GM23338 (cell line): ENCODE data around the gene ALX3. TPM values are rescaled to one million over a fixed set of nuclear protein-coding genes. Genes with fewer than 3 reads are reported as not detected.

Source experiments
- ATAC-seq: fragments of 200-7000 bp; cut with Tn5 transposase; 3 replicates; pipeline ENCODE4 v1.9.1; 2020
- DNase-seq: peaks from one replicate; pipeline ENCODE4 v3.0.0-alpha.2; 2015; ENCODE audit warnings: low spot score
- H2AFZ ChIP-seq: fragments of 200-600 bp; sonication (generic); 2 replicates; pipeline ENCODE4 v1.8.0; 2016; ENCODE audit warnings: antibody characterized with exemption, mild to moderate bottlenecking, moderate library complexity
- H3F3A ChIP-seq: fragments of 200-600 bp; sonication (generic); replicated peaks from 2 replicates; pipeline ENCODE4 v1.8.0; 2017; ENCODE audit warnings: antibody characterized with exemption, mixed run types, low read depth
- H3K27ac ChIP-seq: fragments of 200-600 bp; sonication (generic); 2 replicates; pipeline ENCODE4 v1.6.1; 2016; ENCODE audit warnings: low read depth
- H3K27me3 ChIP-seq: fragments of 200-600 bp; sonication (generic); 2 replicates; pipeline ENCODE4 v1.8.0; 2016; ENCODE audit warnings: mild to moderate bottlenecking, mixed run types, moderate library complexity; ENCODE audit not compliant: insufficient read depth
- H3K36me3 ChIP-seq: fragments of 200-600 bp; sonication (generic); 2 replicates; pipeline ENCODE4 v1.8.0; 2016; ENCODE audit warnings: mild to moderate bottlenecking; ENCODE audit not compliant: insufficient read depth
- H3K4me1 ChIP-seq: fragments of 200-600 bp; sonication (generic); 2 replicates; pipeline ENCODE4 v1.8.0; 2016; ENCODE audit warnings: mild to moderate bottlenecking, moderate library complexity; ENCODE audit not compliant: insufficient read depth
- H3K4me2 ChIP-seq: fragments of 200-600 bp; sonication (generic); 2 replicates; pipeline ENCODE4 v1.7.1; 2017; ENCODE audit warnings: mixed run types
- H3K4me3 ChIP-seq: fragments of 200-600 bp; sonication (generic); 2 replicates; pipeline ENCODE4 v1.6.1; 2016; ENCODE audit warnings: mixed run types
- H3K79me2 ChIP-seq: fragments of 200-600 bp; sonication (generic); replicated peaks from 2 replicates; pipeline ENCODE4 v1.8.0; 2017; ENCODE audit warnings: mild to moderate bottlenecking; ENCODE audit not compliant: insufficient read depth
- H3K9me2 ChIP-seq: fragments of 200-600 bp; sonication (generic); 2 replicates; pipeline ENCODE4 v1.8.0; 2017; ENCODE audit not compliant: insufficient read depth
- H4K20me1 ChIP-seq: fragments of 200-600 bp; sonication (generic); replicated peaks from 2 replicates; pipeline ENCODE4 v1.8.0; 2017; ENCODE audit warnings: mild to moderate bottlenecking; ENCODE audit not compliant: insufficient read depth
- H3K27ac Mint-ChIP-seq: 2 replicates; pipeline ENCODE4 v1.8.0; 2020; ENCODE audit warnings: inconsistent platforms, mild to moderate bottlenecking, moderate library complexity, mixed read lengths
- H3K27me3 Mint-ChIP-seq: 3 replicates; pipeline ENCODE4 v1.8.0; 2022; ENCODE audit warnings: low read depth, mild to moderate bottlenecking, moderate library complexity, mixed read lengths, inconsistent platforms; ENCODE audit not compliant: insufficient read depth, poor library complexity
- H3K36me3 Mint-ChIP-seq: 3 replicates; pipeline ENCODE4 v1.8.0; 2021; ENCODE audit warnings: low read depth, mild to moderate bottlenecking, inconsistent platforms, moderate library complexity, mixed read lengths
- H3K4me1 Mint-ChIP-seq: 3 replicates; pipeline ENCODE4 v1.8.0; 2020; ENCODE audit warnings: mild to moderate bottlenecking, inconsistent platforms, mixed read lengths
- H3K4me3 Mint-ChIP-seq: 3 replicates; pipeline ENCODE4 v1.8.0; 2021; ENCODE audit warnings: moderate library complexity, mild to moderate bottlenecking, inconsistent platforms, mixed read lengths
- H3K9me3 Mint-ChIP-seq: 3 replicates; pipeline ENCODE4 v1.8.0; 2020; ENCODE audit warnings: moderate library complexity, mild to moderate bottlenecking, inconsistent platforms, mixed read lengths
- CREB1 ChIP-seq: fragments of 250-450 bp; sonication (Bioruptor Pico); IDR thresholded peaks from 2 replicates; pipeline ENCODE4 v1.5.0; 2020; ENCODE audit warnings: low read depth, mild to moderate bottlenecking, moderate library complexity
- CTCF ChIP-seq, 2 experiments: fragments of 200-600 bp in 1 of 2; sonication (generic) in 1 of 2; conservative IDR thresholded peaks; 2 replicates each; pipeline versions ENCODE4 v1.5.1 to v1.6.1; 2016 to 2017; ENCODE audit warnings: antibody characterized with exemption in 2 of 2, low read depth in 2 of 2, mild to moderate bottlenecking in 2 of 2, moderate library complexity in 1 of 2
- EZH2 ChIP-seq: fragments of 200-600 bp; sonication (generic); IDR thresholded peaks from one replicate; pipeline ENCODE4 v1.8.0; 2017; ENCODE audit warnings: antibody characterized with exemption, mild to moderate bottlenecking, low read depth; ENCODE audit not compliant: unreplicated experiment
- NANOG ChIP-seq: IDR thresholded peaks from 2 replicates; pipeline ENCODE4 v1.6.1; 2016; ENCODE audit warnings: antibody characterized with exemption, borderline replicate concordance
- ZNF114 ChIP-seq: fragments of 250-450 bp; sonication (Bioruptor Pico); IDR thresholded peaks from 2 replicates; pipeline ENCODE4 v1.5.0; 2020; ENCODE audit warnings: mild to moderate bottlenecking, moderate library complexity
- ZNF331 ChIP-seq: fragments of 250-450 bp; sonication (Bioruptor Pico); IDR thresholded peaks from 2 replicates; pipeline ENCODE4 v1.5.0; 2020; ENCODE audit warnings: low read depth, mild to moderate bottlenecking, moderate library complexity
- polyA plus RNA-seq: library from polyadenylated mRNA; unstranded; fragments of >200 nt; fragmentation: Nextera tagmentation; extraction: Ambion mirVana; gene quantifications from 2 replicates; pipeline ENCODE4 v1.2.1, GENCODE V29; 2016
- total RNA-seq: library from RNA; depleted of rRNA; stranded (reverse); fragments of >200 nt; shearing (Covaris generic); gene quantifications from 2 replicates; pipeline ENCODE4 v1.2.3, GENCODE V29; 2014
- TF ChIP-seq, protein P1 (sequence below): fragments of 250-450 bp; sonication (Bioruptor Pico); IDR thresholded peaks from 2 replicates; pipeline ENCODE4 v1.5.0; 2020; ENCODE audit warnings: mild to moderate bottlenecking, moderate library complexity

Gene ALX3
- total and polyA plus RNA-seq, 2 experiments from 2014 or later, result not detected

DNA sequence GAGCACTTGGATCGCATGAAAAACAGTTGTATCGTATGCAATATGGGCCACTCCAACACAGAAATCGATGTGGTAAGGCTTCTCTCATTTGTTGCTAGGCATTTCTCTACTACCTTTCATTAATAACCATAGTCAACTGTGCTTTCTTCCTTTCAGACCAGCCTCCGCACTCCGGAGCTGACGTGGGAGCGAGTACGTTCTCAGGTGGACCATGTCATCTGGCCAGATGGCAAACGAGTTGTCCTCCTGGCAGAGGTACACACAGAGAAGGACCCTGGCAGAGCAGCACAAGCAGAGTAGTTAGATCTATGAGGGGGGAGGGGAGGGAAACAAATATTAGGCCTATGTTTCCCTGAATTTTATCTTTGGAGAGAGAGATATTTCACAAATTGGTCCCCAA lies 52.1 kb downstream of the ALX3 start:
- Mint-ChIP-seq H3K4me3 (no peak overlapping the region), H3K4me1 (no peaks in the 10 kb centered on the region), H3K9me3 (no peaks in the 10 kb centered on the region), H3K27ac (no peak overlapping the region), H3K27me3 (no peaks in the 10 kb centered on the region), H3K36me3 (peaks cover 94% of the 10 kb centered on the region)
- peaks cover 82% of the 10 kb centered on the region for H3K36me3 ChIP-seq
- TF ChIP-seq ZNF114 (CRISPR knock-in tag) (no peak), CREB1 (CRISPR knock-in tag) (no peak), NANOG (no peak)
- DNase-seq, result no peak
- H3K4me1 ChIP-seq, result no peaks in the 10 kb centered on the region
- H3K27me3 ChIP-seq, result no peaks in the 10 kb centered on the region
- ATAC-seq, result no peak
- no peak overlapping the region for H2AFZ ChIP-seq
- H3K4me3 ChIP-seq, result no peak overlapping the region
- no peaks in the 10 kb centered on the region for H3K9me2 ChIP-seq
- H4K20me1 ChIP-seq, result no peaks in the 10 kb centered on the region
- H3K79me2 ChIP-seq, result no peaks in the 10 kb centered on the region
- no peak overlapping the region for H3K4me2 ChIP-seq
- H3K27ac ChIP-seq, result no peak overlapping the region
- no peaks in the 10 kb centered on the region for H3F3A ChIP-seq

GRCh38 chr1:110017792-110018191 lies 52.7 kb downstream of the ALX3 start:
- no peaks in the 10 kb centered on the region for H3K4me1 Mint-ChIP-seq
- H3K4me2 ChIP-seq, result no peak overlapping the region
- no peak overlapping the region for H2AFZ ChIP-seq
- ATAC-seq (no peak), DNase-seq (no peak)
- H3K27me3 ChIP-seq, result no peaks in the 10 kb centered on the region
- peaks cover 79% of the 10 kb centered on the region for H3K36me3 ChIP-seq
- peaks cover 91% of the 10 kb centered on the region for H3K36me3 Mint-ChIP-seq
- no peak overlapping the region for H3K4me3 ChIP-seq
- no peak overlapping the region for H3K27ac ChIP-seq
- no peaks in the 10 kb centered on the region for H3F3A ChIP-seq
- H3K4me3 Mint-ChIP-seq, result no peak overlapping the region
- H3K79me2 ChIP-seq, result no peaks in the 10 kb centered on the region
- H3K9me3 Mint-ChIP-seq, result no peaks in the 10 kb centered on the region
- no peaks in the 10 kb centered on the region for H3K27me3 Mint-ChIP-seq
- no peak overlapping the region for H3K27ac Mint-ChIP-seq
- no peaks in the 10 kb centered on the region for H3K9me2 ChIP-seq
- H4K20me1 ChIP-seq, result no peaks in the 10 kb centered on the region
- no peak for TF ChIP-seq CTCF (conservative IDR thresholded peaks at IDR 0.05; ENCODE audit: low read depth in 2 of 2)
- no peak for TF ChIP-seq ZNF114 (CRISPR knock-in tag)
- TF ChIP-seq, protein P1, sequence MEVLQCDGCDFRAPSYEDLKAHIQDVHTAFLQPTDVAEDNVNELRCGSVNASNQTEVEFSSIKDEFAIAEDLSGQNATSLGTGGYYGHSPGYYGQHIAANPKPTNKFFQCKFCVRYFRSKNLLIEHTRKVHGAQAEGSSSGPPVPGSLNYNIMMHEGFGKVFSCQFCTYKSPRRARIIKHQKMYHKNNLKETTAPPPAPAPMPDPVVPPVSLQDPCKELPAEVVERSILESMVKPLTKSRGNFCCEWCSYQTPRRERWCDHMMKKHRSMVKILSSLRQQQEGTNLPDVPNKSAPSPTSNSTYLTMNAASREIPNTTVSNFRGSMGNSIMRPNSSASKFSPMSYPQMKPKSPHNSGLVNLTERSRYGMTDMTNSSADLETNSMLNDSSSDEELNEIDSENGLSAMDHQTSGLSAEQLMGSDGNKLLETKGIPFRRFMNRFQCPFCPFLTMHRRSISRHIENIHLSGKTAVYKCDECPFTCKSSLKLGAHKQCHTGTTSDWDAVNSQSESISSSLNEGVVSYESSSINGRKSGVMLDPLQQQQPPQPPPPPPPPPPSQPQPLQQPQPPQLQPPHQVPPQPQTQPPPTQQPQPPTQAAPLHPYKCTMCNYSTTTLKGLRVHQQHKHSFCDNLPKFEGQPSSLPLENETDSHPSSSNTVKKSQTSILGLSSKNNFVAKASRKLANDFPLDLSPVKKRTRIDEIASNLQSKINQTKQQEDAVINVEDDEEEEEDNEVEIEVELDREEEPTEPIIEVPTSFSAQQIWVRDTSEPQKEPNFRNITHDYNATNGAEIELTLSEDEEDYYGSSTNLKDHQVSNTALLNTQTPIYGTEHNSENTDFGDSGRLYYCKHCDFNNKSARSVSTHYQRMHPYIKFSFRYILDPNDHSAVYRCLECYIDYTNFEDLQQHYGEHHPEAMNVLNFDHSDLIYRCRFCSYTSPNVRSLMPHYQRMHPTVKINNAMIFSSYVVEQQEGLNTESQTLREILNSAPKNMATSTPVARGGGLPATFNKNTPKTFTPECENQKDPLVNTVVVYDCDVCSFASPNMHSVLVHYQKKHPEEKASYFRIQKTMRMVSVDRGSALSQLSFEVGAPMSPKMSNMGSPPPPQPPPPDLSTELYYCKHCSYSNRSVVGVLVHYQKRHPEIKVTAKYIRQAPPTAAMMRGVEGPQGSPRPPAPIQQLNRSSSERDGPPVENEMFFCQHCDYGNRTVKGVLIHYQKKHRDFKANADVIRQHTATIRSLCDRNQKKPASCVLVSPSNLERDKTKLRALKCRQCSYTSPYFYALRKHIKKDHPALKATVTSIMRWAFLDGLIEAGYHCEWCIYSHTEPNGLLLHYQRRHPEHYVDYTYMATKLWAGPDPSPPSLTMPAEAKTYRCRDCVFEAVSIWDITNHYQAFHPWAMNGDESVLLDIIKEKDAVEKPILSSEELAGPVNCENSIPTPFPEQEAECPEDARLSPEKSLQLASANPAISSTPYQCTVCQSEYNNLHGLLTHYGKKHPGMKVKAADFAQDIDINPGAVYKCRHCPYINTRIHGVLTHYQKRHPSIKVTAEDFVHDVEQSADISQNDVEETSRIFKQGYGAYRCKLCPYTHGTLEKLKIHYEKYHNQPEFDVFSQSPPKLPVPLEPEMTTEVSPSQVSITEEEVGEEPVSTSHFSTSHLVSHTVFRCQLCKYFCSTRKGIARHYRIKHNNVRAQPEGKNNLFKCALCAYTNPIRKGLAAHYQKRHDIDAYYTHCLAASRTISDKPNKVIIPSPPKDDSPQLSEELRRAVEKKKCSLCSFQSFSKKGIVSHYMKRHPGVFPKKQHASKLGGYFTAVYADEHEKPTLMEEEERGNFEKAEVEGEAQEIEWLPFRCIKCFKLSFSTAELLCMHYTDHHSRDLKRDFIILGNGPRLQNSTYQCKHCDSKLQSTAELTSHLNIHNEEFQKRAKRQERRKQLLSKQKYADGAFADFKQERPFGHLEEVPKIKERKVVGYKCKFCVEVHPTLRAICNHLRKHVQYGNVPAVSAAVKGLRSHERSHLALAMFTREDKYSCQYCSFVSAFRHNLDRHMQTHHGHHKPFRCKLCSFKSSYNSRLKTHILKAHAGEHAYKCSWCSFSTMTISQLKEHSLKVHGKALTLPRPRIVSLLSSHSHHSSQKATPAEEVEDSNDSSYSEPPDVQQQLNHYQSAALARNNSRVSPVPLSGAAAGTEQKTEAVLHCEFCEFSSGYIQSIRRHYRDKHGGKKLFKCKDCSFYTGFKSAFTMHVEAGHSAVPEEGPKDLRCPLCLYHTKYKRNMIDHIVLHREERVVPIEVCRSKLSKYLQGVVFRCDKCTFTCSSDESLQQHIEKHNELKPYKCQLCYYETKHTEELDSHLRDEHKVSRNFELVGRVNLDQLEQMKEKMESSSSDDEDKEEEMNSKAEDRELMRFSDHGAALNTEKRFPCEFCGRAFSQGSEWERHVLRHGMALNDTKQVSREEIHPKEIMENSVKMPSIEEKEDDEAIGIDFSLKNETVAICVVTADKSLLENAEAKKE (CRISPR knock-in tag), result no peak
- TF ChIP-seq NANOG, result no peak
- TF ChIP-seq ZNF331 (CRISPR knock-in tag), result no peak
- no peak for TF ChIP-seq EZH2
- H3K4me1 ChIP-seq, result no peaks in the 10 kb centered on the region
